ENCODE results near the gene LPP.

DNA sequence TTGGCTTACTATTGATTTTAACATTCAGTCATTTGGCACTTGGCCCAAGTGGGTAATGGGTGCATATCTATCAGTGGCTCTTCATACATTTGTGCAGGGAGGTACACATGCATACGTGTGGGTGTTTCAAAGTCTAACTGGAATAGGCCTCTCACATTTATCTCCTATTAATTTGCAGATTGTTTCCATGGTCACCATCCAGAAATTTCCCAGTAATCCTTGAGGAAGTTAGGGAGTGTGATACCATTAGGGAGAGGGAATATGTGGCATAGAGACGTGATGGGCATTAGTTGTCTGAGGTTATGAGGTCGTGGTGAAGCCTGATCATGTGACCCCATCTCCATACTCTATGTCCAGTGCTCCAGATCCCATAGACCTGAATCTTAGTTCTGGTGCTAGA is 102.8 kb downstream of the LPP start:
- TF ChIP-seq, protein P1, sequence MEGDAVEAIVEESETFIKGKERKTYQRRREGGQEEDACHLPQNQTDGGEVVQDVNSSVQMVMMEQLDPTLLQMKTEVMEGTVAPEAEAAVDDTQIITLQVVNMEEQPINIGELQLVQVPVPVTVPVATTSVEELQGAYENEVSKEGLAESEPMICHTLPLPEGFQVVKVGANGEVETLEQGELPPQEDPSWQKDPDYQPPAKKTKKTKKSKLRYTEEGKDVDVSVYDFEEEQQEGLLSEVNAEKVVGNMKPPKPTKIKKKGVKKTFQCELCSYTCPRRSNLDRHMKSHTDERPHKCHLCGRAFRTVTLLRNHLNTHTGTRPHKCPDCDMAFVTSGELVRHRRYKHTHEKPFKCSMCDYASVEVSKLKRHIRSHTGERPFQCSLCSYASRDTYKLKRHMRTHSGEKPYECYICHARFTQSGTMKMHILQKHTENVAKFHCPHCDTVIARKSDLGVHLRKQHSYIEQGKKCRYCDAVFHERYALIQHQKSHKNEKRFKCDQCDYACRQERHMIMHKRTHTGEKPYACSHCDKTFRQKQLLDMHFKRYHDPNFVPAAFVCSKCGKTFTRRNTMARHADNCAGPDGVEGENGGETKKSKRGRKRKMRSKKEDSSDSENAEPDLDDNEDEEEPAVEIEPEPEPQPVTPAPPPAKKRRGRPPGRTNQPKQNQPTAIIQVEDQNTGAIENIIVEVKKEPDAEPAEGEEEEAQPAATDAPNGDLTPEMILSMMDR (IDR thresholded peaks at IDR 0.05), result no peak
- TF ChIP-seq EZH2 (IDR thresholded peaks at IDR 0.05; ENCODE audit: borderline replicate concordance, insufficient read depth, low read depth, low read length, poor library complexity, severe bottlenecking), result no peak
